Measurements from ENCODE around the gene HES6. TPM values are rescaled to one million over a fixed set of nuclear protein-coding genes. Genes with fewer than 3 reads are reported as not detected.

The HES6 gene
- total and polyA plus RNA-seq, 2 experiments from 2014 or later, result 17.8 to 23.0 TPM

GRCh38 chr2:238287737-238288649 lies 48.2 kb upstream of the HES6 start, which contains the start of gene PER2:
TSS of gene PER2 (minus strand) at chr2:238288610. CDS start at chr2:238277936, 10,674 bp downstream.
- Histone ChIP-seq H3K36me3 (replicated peaks; ENCODE audit: insufficient read depth, low read depth) (no peaks in the 10 kb centered on the region), H3K79me2 (peaks cover 42% of the 10 kb centered on the region), H3K27me3 (no peaks in the 10 kb centered on the region), H4K20me1 (ENCODE audit: insufficient read depth, poor library complexity, severe bottlenecking) (no peaks in the 10 kb centered on the region), H3K9me2 (replicated peaks; ENCODE audit: insufficient read depth) (no peaks in the 10 kb centered on the region), H3K4me3 (peak within 1 kb of the TSS; percentile 92), H3K4me1 (ENCODE audit: insufficient read depth) (peaks cover 48% of the 10 kb centered on the region), H3K27ac (peak within 1 kb of the TSS; percentile 96), H2AFZ (peak within 1 kb of the TSS; percentile 42), H3K4me2 (peak within 1 kb of the TSS; percentile 89), H3K9me3 (ENCODE audit: low read depth) (no peaks in the 10 kb centered on the region)
- peak; percentile 91 for DNase-seq (ENCODE audit: low spot score)
- TF ChIP-seq EZH2phosphoT487 (IDR thresholded peaks at IDR 0.05; ENCODE audit: low read depth, severe bottlenecking, unreplicated experiment) (no peak), EZH2 (IDR thresholded peaks at IDR 0.05; ENCODE audit: borderline replicate concordance) (no peak)
- TF ChIP-seq, protein P1, sequence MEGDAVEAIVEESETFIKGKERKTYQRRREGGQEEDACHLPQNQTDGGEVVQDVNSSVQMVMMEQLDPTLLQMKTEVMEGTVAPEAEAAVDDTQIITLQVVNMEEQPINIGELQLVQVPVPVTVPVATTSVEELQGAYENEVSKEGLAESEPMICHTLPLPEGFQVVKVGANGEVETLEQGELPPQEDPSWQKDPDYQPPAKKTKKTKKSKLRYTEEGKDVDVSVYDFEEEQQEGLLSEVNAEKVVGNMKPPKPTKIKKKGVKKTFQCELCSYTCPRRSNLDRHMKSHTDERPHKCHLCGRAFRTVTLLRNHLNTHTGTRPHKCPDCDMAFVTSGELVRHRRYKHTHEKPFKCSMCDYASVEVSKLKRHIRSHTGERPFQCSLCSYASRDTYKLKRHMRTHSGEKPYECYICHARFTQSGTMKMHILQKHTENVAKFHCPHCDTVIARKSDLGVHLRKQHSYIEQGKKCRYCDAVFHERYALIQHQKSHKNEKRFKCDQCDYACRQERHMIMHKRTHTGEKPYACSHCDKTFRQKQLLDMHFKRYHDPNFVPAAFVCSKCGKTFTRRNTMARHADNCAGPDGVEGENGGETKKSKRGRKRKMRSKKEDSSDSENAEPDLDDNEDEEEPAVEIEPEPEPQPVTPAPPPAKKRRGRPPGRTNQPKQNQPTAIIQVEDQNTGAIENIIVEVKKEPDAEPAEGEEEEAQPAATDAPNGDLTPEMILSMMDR (IDR thresholded peaks at IDR 0.05; ENCODE audit: poor library complexity), result peak; percentile 14
- 8% methylated on average over 38 of the region's 65 CpGs for WGBS (ENCODE audit: low lambda C conversion rate, missing lambda C conversion rate)

DNA sequence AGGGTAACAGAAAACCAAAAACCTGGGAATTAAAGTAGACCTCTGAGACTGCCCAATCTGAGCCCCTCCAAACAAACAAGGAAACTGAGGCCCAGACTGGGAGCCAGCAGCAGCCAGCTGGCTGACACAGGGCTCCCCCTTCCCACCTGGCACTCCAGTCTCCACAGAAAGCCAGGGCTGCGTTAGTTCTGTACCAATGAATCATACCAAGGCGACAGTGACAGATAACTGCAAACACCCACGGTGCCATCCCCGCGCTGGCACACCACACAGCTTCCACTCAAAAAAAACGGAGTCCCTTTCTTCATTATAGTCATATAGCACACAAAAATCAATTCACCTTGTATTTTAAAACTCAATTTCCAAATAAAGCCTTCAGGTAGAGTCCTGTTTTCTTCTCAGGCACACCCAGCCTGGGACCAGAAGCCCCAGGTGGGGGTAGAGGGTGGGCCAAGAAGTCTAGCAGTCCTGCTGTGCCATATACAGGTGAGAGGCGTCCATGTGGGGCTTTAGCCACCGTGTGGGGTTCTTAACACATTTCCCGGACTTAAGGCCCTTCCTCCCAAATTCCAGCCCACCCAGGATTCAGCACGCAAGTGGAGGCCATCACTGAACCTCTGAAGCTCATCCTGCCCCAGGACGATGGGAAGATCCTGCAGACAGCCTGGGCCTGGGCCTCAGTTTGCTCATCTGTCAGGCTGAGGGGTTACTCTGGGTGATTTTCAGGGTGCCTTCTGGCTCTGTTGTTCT lies 47.3 kb upstream of the HES6 start:
- H3K4me3 ChIP-seq, result no peak overlapping the region
- H3K4me2 ChIP-seq, result peak overlapping the region; percentile 89
- H3K4me1 ChIP-seq (ENCODE audit: insufficient read depth), result peaks cover 48% of the 10 kb centered on the region
- 73% methylated on average over 11 of the region's 11 CpGs for WGBS (ENCODE audit: low lambda C conversion rate, missing lambda C conversion rate)
- H3K9me3 ChIP-seq (ENCODE audit: low read depth), result no peaks in the 10 kb centered on the region
- H2AFZ ChIP-seq, result no peak overlapping the region
- TF ChIP-seq, protein P1 (IDR thresholded peaks at IDR 0.05; ENCODE audit: poor library complexity), result no peak
- TF ChIP-seq EZH2phosphoT487 (IDR thresholded peaks at IDR 0.05; ENCODE audit: low read depth, severe bottlenecking, unreplicated experiment) (no peak), EZH2 (IDR thresholded peaks at IDR 0.05; ENCODE audit: borderline replicate concordance) (no peak)
- no peaks in the 10 kb centered on the region for H3K9me2 ChIP-seq (replicated peaks; ENCODE audit: insufficient read depth)
- peaks cover 50% of the 10 kb centered on the region for H3K79me2 ChIP-seq
- no peaks in the 10 kb centered on the region for H3K27me3 ChIP-seq
- H4K20me1 ChIP-seq (ENCODE audit: insufficient read depth, poor library complexity, severe bottlenecking), result no peaks in the 10 kb centered on the region
- no peak for DNase-seq (ENCODE audit: low spot score)
- H3K36me3 ChIP-seq (replicated peaks; ENCODE audit: insufficient read depth, low read depth), result no peaks in the 10 kb centered on the region
- peak overlapping the region; percentile 96 for H3K27ac ChIP-seq

- Histone ChIP-seq H4K20me1 (ENCODE audit: insufficient read depth, poor library complexity, severe bottlenecking) (no peaks in the 10 kb centered on the region), H3K79me2 (peaks cover 57% of the 10 kb centered on the region), H3K27ac (peak overlapping the region; percentile 96), H3K4me3 (no peak overlapping the region), H3K36me3 (replicated peaks; ENCODE audit: insufficient read depth, low read depth) (no peaks in the 10 kb centered on the region), H3K4me2 (peak overlapping the region; percentile 89), H3K9me2 (replicated peaks; ENCODE audit: insufficient read depth) (no peaks in the 10 kb centered on the region), H3K9me3 (ENCODE audit: low read depth) (no peaks in the 10 kb centered on the region), H3K4me1 (ENCODE audit: insufficient read depth) (peaks cover 48% of the 10 kb centered on the region), H2AFZ (no peak overlapping the region), H3K27me3 (no peaks in the 10 kb centered on the region)
- no peak for TF ChIP-seq EZH2phosphoT487 (IDR thresholded peaks at IDR 0.05; ENCODE audit: low read depth, severe bottlenecking, unreplicated experiment)
- 58% methylated on average over 7 of the region's 7 CpGs for WGBS (ENCODE audit: low lambda C conversion rate, missing lambda C conversion rate)
- DNase-seq (ENCODE audit: low spot score), result peak; percentile 60
Observed at GRCh38 chr2:238286551-238286950, 46.7 kb upstream of the HES6 start.

Data from hepatocyte (in vitro differentiated cells).